GM23248 (cell line): ENCODE results near the gene SPSB3.

Experiments used
- EZH2 ChIP-seq: fragments of 200-600 bp; sonication (generic); IDR thresholded peaks from 2 replicates; pipeline ENCODE4 v1.6.1; 2018; ENCODE audit warnings: antibody characterized with exemption, mild to moderate bottlenecking; ENCODE audit not compliant: insufficient read depth, poor library complexity, severe bottlenecking
- EZH2phosphoT487 ChIP-seq: fragments of 200-600 bp; sonication (generic); IDR thresholded peaks from 2 replicates; pipeline ENCODE4 v1.6.1; 2018; ENCODE audit warnings: antibody characterized with exemption, moderate library complexity, mild to moderate bottlenecking, low read depth; ENCODE audit not compliant: insufficient read depth

GRCh38 chr16:1782408-1783264 is at the start of gene SPSB3, which contains the start of gene NUBP2:
- TF ChIP-seq EZH2 (no peak), EZH2phosphoT487 (no peak)
